KMS-11 (cell line): Measurements from ENCODE around the gene CRADD.

Experiments
- H2AFZ ChIP-seq: fragments of 200-600 bp; sonication (generic); 2 replicates; pipeline ENCODE4 v1.6.1; 2016; ENCODE audit warnings: antibody characterized with exemption, mixed run types, low read depth
- H3K27ac ChIP-seq: fragments of 200-600 bp; sonication (generic); 2 replicates; pipeline ENCODE4 v1.6.1; 2016; ENCODE audit warnings: mild to moderate bottlenecking, mixed run types
- H3K27me3 ChIP-seq: fragments of 200-600 bp; sonication (generic); 2 replicates; pipeline ENCODE4 v1.6.1; 2017; ENCODE audit warnings: mild to moderate bottlenecking, low read depth, mixed run types, moderate library complexity; ENCODE audit not compliant: insufficient read depth
- H3K36me3 ChIP-seq: fragments of 200-600 bp; sonication (generic); 2 replicates; pipeline ENCODE4 v1.6.1; 2017; ENCODE audit warnings: mild to moderate bottlenecking, mixed run types; ENCODE audit not compliant: insufficient read depth
- H3K4me1 ChIP-seq: fragments of 200-600 bp; sonication (generic); 2 replicates; pipeline ENCODE4 v1.6.1; 2016; ENCODE audit warnings: mild to moderate bottlenecking, low read depth, mixed run types; ENCODE audit not compliant: poor library complexity, severe bottlenecking
- H3K4me2 ChIP-seq: fragments of 200-600 bp; sonication (generic); 2 replicates; pipeline ENCODE4 v1.7.0; 2016; ENCODE audit warnings: mild to moderate bottlenecking, mixed run types
- H3K4me3 ChIP-seq: fragments of 200-600 bp; sonication (generic); IDR thresholded peaks from 2 replicates; pipeline ENCODE4 v1.6.1; 2017; ENCODE audit warnings: low read depth, low read length, mixed read lengths; ENCODE audit not compliant: insufficient read depth
- H3K79me2 ChIP-seq: fragments of 200-600 bp; sonication (generic); 2 replicates; pipeline ENCODE4 v1.6.1; 2016; ENCODE audit warnings: low read depth, mixed run types; ENCODE audit not compliant: insufficient read depth
- H3K9ac ChIP-seq: fragments of 200-600 bp; sonication (generic); 2 replicates; pipeline ENCODE4 v1.6.1; 2016; ENCODE audit warnings: mild to moderate bottlenecking, mixed run types
- H4K20me1 ChIP-seq: fragments of 200-600 bp; sonication (generic); 2 replicates; pipeline ENCODE4 v1.6.1; 2016; ENCODE audit warnings: mild to moderate bottlenecking, mixed run types; ENCODE audit not compliant: insufficient read depth
- TF ChIP-seq, protein P1 (sequence below): fragments of 200-600 bp; sonication (generic); conservative IDR thresholded peaks from 2 replicates; pipeline ENCODE4 v1.6.1; 2017; ENCODE audit warnings: low read depth, mild to moderate bottlenecking, antibody characterized with exemption, low read length, moderate library complexity, mixed read lengths

The CRADD gene

DNA sequence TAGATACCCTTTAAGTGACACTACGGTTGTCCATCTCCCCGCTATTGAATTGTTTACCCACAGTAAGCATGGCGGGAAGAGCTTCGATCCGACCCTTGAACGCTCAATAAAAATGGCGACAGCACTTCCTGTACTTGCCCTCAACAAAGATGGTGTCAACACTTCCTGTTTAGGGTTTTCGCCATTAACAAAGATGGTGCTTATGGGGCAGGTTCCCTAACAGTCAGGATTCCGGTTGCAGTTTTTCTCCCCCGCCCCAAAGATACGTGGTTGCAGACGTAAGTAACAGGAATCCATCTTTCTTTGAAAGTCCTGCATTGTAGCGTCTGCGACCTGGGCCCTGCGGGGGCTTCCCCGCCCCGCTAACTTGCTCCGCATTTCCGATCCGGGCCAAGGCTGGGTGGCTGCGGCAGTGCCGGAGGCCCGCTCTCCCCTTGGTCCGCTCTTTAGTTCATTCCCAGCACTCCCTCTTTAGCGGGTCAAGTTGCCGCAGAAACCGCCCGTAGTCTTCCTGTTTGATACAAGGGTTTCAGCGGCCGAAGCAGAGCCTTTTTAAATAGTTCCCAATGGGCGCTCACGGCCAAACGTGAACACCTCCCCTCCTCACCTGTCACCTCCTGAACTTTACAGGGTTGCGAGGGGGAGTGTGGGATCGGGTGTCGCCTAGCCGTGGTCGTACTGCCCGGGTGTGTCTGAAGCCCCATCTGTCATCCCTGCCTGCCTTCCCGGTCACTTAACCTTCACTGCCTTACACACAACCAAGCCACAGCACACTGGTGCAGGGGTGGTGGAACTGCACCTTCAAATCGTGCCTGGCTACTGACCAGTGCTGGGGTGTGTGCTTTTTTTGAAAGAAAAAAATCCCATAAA lies at the start of gene CRADD:
Gene CRADD (plus strand): TSS at position 181 of the 870 bp plus-strand sequence.
- Histone ChIP-seq H3K27ac (peak within 1 kb of the TSS; percentile 100), H3K4me1 (peaks cover 33% of the 10 kb centered on the region)
- TF ChIP-seq, protein P1, sequence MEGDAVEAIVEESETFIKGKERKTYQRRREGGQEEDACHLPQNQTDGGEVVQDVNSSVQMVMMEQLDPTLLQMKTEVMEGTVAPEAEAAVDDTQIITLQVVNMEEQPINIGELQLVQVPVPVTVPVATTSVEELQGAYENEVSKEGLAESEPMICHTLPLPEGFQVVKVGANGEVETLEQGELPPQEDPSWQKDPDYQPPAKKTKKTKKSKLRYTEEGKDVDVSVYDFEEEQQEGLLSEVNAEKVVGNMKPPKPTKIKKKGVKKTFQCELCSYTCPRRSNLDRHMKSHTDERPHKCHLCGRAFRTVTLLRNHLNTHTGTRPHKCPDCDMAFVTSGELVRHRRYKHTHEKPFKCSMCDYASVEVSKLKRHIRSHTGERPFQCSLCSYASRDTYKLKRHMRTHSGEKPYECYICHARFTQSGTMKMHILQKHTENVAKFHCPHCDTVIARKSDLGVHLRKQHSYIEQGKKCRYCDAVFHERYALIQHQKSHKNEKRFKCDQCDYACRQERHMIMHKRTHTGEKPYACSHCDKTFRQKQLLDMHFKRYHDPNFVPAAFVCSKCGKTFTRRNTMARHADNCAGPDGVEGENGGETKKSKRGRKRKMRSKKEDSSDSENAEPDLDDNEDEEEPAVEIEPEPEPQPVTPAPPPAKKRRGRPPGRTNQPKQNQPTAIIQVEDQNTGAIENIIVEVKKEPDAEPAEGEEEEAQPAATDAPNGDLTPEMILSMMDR: no peak

DNA sequence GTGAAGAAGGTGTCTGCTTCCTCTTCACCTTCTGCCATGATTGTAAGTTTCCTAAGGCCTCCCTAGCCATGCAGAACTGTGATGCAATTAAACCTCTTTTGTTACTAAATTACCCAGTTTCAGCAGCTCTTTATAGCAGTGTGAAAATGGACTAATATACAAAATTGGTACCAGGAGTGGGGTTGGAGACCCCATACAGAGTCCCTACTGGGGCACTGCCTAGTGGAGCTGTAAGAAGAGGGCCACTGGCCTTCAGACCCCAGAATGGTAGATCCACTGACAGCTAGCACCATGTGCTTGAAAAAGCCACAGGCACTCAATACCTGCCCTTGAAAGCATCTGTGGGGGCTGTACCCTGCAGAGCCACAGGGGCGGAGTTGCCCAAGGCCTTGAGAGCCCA lies 44.8 kb upstream of the CRADD start:
- H3K36me3 ChIP-seq: no peaks in the 10 kb centered on the region
- H2AFZ ChIP-seq: no peak overlapping the region
- H3K9ac ChIP-seq: no peak overlapping the region
- no peak overlapping the region for H3K27ac ChIP-seq
- no peak overlapping the region for H3K4me3 ChIP-seq
- no peaks in the 10 kb centered on the region for H3K4me1 ChIP-seq
- no peaks in the 10 kb centered on the region for H4K20me1 ChIP-seq
- TF ChIP-seq, protein P1: no peak
- no peaks in the 10 kb centered on the region for H3K27me3 ChIP-seq
- H3K79me2 ChIP-seq: no peaks in the 10 kb centered on the region
- H3K4me2 ChIP-seq: no peak overlapping the region

More for the DNA sequence above, at the start of gene CRADD:
- H3K36me3 ChIP-seq: no peaks in the 10 kb centered on the region
- H4K20me1 ChIP-seq: no peaks in the 10 kb centered on the region
- peak within 1 kb of the TSS; percentile 97 for H2AFZ ChIP-seq
- H3K79me2 ChIP-seq: no peaks in the 10 kb centered on the region
- H3K4me2 ChIP-seq: peak within 1 kb of the TSS; percentile 89
- H3K27me3 ChIP-seq: no peaks in the 10 kb centered on the region
- H3K4me3 ChIP-seq: no peak within 1 kb of the TSS
- H3K9ac ChIP-seq: peak within 1 kb of the TSS; percentile 99

DNA sequence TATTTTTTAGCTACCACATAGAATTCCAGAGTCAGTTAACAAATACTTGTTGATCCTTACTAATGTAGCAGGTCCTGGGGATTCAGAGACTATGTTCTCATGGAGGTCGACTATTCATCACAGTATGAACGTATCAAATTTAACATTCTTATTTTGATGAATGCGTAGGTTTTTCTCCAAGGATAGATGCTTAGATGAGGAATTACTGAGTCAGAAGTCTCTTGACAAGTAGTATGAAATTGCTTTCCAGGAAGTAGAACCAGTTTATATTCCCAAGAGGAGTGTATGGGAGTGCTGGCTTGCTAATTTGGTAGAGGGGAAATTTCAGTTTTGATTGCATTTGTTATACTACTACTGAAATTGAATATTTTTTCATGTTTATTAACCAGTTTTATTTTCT lies 42.8 kb upstream of the CRADD start:
- no peaks in the 10 kb centered on the region for H3K27me3 ChIP-seq
- TF ChIP-seq, protein P1: no peak
- no peaks in the 10 kb centered on the region for H4K20me1 ChIP-seq
- H3K4me1 ChIP-seq: no peaks in the 10 kb centered on the region
- no peak overlapping the region for H3K9ac ChIP-seq
- H3K4me2 ChIP-seq: no peak overlapping the region
- H3K36me3 ChIP-seq: no peaks in the 10 kb centered on the region
- H3K4me3 ChIP-seq: no peak overlapping the region
- no peak overlapping the region for H2AFZ ChIP-seq
- H3K79me2 ChIP-seq: no peaks in the 10 kb centered on the region
- no peak overlapping the region for H3K27ac ChIP-seq

DNA sequence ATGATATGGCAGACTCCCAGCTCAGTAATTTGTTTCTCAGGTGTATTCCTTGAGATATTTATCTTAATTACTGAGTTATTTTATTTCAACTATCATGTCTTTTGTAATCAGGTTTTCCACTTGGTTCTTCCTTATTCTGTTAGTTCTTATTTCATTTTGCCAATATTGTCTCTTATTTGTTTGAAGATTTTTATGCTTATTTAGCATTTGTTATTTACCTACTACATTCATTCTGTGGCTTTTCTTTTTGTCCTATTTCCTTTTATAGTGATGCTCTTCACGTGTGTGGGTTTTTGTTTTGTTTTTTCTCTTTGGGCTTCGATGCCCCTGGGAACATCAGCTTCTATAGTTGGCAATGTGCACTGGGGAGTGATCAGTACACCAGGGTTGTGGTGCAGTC lies 40.5 kb upstream of the CRADD start:
- H3K4me3 ChIP-seq: no peak overlapping the region
- H3K4me1 ChIP-seq: no peaks in the 10 kb centered on the region
- H3K36me3 ChIP-seq: no peaks in the 10 kb centered on the region
- H3K79me2 ChIP-seq: no peaks in the 10 kb centered on the region
- no peaks in the 10 kb centered on the region for H4K20me1 ChIP-seq
- H3K27me3 ChIP-seq: no peaks in the 10 kb centered on the region
- no peak overlapping the region for H3K4me2 ChIP-seq
- H3K27ac ChIP-seq: no peak overlapping the region
- H2AFZ ChIP-seq: no peak overlapping the region
- TF ChIP-seq, protein P1: no peak
- no peak overlapping the region for H3K9ac ChIP-seq
